LHCN-M2 (cell line): Measurements from ENCODE around the gene CCDC148. TPM values are rescaled to one million over a fixed set of nuclear protein-coding genes. Genes with fewer than 3 reads are reported as not detected.
A peak's percentile ranks its signal among the peaks of the same experiment; 100 is the strongest.

Experiments used
- DNase-seq: peaks from one replicate; pipeline ENCODE4 v3.0.0-alpha.2; 2012; ENCODE audit warnings: low read depth
- total RNA-seq: library from RNA; depleted of rRNA; stranded (reverse); fragments of >200 nt; gene quantifications from 2 replicates; pipeline ENCODE4 v1.2.3, GENCODE V29; 2014

The CCDC148 gene
- total RNA-seq, 1 experiment from 2014 or later: 0.29 TPM

DNA sequence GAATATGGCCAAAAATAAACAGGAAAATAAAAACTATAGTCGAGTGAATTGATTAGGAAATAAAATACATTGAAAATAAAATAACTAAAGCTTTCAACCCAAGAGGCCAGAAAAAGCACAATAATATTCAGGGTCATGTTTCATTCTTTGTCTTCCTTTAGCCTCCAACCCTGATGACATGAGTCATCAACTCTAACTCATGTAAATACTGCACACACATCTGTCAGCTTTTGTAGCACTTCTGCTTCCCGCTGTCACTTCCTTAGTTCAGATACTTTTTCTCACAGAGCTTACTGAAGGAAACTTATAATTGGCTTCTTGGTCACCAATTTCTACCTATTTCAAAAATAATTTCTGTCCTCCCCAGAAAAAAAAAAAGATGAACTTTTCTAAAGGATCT, 242.1 kb downstream of the CCDC148 start:
- DNase-seq: peak; percentile 91

DNA sequence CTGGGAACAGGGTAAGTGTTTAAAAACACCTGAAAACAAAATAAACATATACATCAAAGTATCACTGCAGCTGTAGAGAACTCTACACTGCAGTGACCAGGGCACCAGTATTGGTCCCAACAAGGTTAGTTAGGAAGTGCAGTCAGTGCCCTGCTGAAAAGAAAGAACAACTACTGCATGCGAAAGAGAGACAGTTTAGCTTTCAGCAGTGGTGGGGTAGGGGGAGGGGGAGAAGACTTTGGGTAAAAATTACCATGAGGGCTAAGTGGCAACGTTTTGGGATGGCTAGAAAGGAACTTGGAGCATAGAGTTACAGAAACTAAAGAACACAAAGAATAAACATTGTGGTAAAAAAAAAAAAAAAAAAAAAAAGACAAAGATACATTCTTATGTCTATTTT, 242.8 kb downstream of the CCDC148 start:
- DNase-seq: no peak

DNA sequence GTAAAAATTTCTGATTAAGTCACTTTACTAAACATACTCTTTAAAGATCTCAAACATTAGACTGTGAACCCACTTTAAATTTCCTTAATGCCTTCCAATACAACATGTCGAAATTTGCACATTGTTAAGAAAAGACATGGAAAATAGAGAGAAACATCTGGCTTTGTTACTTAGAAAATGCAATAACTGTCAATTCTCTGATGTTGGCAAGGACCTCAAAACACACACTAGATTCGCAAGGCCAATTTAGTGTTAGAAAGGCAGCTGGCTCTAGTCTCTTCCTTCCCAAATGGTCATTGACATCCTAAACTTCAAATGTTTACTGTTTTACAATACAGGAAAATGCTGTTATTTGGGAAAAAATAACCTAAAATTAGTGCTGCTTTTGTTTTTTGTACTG, 244.3 kb downstream of the CCDC148 start:
- no peak for DNase-seq

DNA sequence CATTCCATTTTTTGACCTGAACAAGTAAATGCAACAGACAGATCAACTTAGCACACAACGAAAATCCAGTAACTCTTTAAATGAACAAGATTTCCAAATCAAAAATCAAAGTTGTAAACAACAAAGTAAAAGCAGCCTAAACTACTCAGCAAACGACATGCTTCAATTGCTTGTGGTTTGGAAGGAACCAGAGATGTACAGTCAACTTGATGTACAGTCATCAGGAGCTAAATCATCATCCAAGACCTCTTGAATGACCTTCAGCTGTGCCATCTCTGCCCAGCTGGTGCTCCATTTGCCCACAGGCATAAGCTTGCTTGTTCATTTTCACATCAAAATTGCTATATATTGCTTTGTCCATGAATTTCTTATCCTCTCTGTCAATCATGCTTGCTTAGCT, 245.1 kb downstream of the CCDC148 start:
- peak; percentile 92 for DNase-seq

DNA sequence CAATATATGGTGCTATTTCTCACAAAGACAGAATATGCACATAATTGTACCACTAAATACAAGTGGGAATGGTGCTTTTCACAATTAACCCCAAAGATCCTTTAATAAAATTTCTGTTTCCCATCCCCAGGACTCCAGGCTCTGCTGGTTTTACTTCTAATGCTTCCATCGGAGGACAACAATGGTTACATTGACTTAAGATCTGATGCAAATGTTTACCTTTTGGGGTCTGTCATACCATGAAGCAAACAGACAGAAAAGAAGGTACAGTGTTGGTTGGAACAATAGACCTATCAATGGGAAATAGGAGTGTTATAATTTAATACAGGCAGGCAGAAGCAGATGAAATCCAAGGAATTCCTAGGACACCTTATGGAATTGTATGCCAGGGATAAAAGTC, 249.2 kb downstream of the CCDC148 start:
- DNase-seq: no peak

DNA sequence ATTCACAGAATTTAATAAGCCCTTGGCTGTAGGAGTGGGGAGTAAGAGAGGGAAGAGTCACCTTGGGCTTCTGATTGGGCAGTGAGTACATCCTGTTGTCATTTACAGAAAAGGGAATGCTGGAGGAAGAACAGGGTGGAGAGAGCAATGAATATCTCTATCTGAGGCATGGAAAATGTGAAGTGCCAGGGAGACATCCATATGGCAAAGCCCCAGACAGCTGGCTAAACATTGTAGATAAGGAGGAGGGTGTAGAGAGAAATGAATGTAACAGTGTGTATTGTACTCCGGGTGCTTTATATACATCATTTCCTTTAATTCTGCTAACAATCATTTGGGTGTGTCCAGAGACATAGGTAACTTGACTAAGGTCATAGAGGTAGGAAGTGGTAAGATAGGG, 251.3 kb downstream of the CCDC148 start:
- DNase-seq: peak; percentile 58

DNA sequence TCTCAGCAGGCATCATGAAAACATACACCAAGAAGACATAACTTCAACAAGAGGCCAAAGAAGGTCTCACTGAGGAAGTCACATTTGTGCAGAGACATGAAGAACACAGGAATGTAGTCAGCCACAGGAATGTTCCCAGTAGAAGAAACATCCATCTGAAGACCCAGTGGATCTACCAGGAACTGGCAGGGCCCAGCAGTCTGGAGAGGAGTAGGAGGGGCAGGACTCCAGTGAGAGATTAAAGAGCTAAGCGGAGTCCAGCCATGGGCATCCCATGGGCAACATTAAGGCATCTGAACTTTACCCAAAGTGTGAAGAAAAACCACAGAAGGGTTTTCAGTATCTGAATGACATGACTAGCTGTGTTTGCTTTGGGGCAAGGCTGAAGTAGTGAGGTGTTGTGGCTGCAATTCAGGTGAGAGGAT, 251.8 kb downstream of the CCDC148 start:
- DNase-seq: peak; percentile 87

DNA sequence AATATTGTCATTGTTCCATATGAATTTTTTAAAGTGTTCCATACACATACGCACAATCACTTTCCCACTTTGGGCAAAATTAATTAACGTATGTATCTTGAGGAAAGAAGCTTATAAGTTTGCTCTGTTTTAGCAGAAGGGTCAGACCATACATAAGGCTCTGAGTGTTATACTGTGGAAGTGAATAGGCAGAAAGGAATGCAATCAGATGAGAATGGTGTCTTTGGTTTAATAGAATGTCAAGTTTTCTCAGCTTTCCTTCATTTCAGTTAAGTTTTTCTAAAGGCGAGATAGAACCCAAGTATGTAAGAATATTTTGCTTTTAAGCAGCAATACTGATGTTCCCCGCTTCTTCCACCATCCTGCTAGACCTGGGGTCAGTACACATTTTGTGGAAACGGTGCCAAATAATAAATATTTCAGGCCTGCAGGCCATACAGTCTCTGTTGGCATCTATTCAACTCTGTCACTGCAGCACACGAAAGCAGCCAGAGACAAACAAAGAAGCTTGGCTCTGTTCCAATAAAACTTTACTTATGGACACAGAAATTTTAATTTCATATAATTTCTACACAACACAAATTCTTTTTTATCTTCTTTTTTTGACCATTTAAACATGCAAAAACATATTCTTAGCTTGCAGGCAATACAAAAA, 254.3 kb downstream of the CCDC148 start:
- peak; percentile 46 for DNase-seq

DNA sequence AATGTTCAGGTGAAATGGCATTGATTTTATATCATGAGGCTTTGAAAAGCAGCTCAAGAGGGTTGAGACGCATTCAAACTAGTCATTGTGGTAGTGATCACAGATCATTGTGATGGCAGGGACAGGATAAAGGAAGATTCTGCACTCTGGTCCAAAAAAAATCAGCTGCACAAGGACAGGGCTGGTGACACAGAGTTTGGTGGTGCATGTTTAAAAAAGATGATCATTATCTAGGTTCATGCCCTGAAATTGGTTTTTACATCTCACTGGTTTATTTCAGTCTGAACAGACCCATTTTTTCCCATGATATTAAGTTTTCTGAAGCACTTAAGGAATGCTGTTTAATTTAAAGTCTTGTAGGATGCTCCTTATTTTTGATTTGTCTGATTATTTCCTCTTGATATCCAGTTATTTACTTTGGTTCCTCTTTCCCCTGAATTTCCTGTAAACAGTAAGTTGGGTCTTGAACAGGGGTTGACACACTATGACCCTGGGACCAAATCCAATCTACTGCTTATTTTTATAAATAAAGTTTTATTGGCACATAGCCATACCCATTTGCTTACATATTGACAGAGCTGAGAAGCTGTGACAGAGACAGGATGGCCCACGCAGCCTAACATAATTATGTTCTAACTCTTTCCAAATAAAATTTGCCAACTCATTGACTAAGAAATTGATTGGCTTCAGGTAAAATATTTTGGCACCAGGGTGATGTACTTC, 256.5 kb downstream of the CCDC148 start:
- no peak for DNase-seq

DNA sequence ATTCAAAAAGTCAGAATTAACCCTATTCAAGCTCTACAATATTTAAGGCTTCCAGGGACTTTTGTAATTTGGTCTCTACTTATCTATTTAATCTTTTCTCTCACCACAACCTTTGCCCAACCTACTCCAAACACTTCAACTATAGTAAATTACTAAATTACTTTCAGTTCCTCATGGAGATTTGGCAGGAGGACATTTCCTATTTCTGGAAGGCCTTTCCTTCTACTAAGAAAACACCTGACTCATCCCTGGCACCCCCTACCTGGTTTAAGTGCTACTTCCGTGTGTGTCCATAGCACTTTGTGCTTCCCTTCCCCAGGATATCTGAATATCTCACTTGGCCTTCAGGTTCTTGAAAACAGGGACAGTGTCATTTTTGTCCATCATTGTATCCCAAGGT, 258.6 kb downstream of the CCDC148 start:
- DNase-seq: no peak

DNA sequence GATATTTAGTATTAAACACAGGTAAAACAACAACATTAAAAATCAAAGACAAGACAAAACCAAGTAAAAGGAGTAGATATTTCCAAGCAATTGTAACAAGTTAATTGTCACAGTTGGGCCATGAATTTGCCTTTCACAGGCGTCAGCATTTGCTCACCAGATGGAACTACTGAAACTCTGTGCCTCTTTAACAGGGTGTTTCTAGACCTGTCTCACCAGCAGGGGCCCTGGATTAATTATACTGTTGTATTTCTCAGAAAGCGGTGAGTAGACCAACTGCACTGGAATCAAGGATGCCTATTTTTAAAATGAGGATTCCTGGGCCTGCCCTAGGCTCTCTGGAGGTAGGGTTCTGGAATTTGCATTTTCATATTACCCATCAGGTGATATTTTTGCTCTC, 262.3 kb downstream of the CCDC148 start:
- no peak for DNase-seq

DNA sequence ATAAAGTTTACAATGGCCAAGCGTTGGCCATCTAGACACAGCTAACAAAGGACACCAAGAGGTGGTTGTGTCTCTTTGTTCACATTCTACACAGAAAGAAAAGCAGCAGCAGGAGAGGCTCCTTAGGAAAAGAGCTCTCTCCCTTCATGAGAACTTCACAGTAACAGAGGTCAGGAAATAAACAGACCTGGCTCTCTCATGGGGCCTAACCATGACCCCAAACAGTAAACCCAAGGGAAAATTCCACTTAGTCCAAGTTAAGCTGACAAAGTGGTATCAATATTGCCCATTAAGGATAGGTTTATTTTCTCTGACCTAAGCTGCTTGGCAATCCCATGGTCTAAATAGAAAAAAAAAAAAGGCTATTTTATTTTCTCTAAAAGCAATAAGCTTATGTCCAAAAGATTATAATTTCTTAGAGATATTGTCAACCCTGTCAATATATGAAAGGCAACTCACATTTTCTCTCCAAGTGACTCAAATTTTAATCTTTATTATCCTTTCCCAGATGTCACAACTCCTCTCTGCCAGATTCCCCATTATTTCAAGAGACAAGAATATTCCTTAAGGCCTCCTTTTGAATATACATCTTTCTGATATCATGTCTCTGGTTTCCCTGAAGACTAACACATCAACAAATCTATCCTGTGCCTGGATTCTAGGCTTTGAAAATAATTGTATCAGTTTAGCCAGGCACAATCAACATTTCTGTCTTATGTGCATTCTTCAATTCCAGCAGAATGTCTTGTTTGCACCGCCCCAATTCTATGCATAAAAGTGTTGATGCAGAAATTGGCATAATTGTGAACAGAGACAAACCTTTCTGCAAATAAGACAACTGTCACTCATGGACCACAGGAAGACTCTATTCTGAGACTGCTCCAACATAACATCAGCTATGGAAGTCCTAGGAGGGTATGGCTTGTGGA, 263.8 kb downstream of the CCDC148 start:
- no peak for DNase-seq

DNA sequence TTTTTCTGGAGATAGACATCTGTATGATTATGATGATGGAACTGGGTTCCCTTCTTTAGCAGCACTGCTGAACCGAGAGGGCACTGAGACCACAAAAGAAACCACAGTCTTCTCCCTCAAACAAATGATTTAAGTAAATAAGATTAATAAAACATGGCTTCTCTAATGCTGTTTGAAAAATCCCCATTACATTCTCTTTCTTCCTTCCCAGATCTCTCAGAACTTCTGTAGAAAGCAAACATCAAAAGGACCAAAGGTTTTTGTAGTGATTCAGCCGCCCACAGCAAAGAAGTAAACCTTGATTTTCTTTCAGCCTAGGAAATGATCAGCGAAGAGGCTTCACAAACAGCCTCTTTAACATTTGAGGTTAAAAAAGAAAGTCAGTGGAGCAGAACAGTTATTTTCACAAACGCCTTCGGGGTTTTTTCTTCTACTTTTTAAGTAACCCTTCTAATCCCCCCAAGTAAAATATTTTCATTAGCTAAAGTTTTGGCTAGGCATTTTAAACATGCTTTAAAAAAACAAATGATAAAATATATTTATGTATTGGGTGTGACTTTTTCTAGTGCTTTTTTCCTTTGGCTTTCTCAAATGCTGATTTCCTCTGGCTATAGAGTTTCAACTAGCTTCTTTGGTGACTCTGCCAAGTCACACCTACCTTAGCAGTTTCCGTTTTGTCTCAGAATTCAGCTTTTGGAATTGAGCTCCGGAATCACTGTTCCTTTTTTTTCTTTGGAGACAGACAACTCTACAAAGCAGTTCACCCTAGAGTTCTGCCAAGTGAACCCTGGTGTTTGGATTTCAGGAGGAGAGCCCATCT, 265.3 kb downstream of the CCDC148 start:
- no peak for DNase-seq

DNA sequence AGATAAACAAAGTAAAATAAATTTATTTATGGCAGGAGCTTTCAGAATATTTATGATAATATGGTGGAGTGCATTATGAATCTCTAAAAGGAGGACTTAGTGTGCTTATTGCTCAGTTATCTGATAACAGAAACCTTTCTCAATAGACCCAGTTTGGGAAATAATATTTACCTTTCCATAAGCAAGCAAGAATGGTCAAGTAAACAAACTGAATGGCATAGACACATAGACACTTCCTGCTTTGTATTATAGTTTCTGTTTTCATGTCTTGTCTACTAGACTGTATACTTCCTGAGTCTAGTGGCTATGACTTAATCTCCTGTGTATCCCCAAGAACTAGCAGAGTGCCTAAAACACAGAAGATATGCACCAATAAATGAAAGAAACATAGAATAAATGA, 267.0 kb downstream of the CCDC148 start:
- DNase-seq: no peak

DNA sequence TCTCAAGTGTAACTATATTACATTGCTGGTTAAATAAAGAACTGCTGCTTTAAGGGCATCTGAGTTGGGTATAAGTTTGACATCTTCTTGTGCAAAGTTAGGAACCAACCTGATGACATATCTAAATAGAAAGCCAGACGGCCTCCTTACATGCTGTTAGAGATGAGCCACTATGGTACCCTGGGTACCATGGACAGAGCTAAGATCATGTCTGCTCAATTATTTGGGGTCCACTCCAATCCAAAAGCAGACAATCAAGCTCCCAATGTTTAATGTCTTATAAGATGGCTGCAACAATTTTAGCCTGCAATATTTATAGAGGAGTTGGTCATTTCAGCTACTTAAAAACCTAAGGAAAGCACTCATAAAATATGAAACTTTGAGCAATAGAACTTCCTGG, 268.6 kb downstream of the CCDC148 start:
- DNase-seq: no peak

DNA sequence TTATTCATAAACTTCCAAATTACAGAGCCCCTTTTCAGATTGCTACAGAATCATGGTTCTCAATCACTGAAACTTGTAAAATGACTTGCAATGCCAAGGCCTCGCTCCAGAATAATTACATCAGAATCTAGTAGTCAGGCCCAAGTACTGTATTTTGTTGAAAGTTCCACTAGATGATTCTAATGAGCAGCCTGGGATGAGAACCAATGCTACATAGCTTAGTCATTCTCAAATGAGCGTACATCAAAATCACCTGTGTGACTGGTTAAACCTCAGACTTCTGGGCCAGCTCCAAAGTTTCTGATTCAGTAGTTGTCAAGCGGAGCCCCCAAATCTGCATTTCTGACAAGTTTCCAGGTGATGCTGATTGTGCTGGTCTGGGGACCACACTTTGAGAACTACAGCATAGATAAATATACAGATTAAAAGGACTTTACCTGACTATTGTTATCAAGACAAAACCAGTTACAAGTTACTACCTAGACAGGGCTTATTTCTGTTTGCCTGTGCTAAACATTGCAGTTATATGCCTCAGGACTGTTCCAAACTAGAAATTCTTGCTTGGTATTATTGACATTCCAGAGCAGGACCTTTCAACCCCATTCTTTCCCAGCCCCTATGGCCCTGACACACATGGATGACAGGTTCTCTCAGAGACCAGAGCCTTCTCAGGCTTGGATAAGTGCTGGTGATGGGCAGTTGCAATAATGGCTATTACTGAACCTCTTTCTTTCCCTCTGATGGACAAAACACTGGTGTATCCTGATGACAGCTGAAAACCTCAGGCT, 271.8 kb downstream of the CCDC148 start:
- no peak for DNase-seq

DNA sequence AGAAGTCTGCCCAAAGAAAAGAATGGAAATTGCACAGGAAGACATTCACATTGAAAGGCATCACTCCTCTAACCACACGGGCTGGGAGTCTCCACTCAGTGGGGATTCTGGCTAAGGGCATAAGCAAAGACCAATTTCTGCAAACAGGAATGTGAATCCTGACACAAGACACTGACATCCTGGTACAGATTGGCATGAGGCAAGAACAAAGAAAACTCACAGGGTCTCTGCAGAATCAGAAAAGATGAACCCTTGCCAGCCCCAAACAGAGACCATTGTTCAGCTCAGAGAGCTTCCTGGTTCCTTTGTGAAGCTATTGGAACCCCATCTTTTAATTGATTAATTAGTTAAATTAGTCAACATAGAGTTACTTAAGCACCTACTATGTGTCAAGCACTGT, 272.6 kb downstream of the CCDC148 start:
- DNase-seq: no peak

DNA sequence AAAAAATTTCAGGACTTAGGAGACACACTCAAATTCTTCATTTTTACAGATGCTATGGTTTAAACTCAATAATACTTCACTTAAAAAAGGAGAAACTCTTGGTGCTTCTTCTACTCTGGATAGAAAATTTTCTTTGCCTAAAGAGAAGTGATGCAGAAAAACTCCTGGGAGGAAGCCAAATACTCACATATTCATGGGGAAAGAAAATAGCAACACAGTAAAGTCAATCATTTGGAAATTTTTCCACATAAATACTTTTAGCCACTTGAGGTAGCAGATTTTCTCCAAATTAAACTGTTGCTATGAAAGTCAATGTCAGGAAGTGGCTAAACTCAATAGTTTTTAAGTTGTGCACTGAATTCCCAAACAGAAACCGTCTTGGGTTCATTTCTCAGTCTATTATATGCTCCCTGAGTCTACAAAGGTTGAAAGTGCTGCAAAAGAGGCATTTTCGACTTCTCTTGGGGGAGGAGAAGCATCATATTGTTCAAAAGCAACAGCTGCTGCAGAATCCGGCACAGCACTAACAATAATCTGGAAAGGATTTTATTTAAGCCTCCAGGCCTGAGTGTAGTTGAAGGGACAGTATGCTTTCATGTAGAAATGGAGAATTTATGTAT, 273.8 kb downstream of the CCDC148 start:
- DNase-seq: no peak

DNA sequence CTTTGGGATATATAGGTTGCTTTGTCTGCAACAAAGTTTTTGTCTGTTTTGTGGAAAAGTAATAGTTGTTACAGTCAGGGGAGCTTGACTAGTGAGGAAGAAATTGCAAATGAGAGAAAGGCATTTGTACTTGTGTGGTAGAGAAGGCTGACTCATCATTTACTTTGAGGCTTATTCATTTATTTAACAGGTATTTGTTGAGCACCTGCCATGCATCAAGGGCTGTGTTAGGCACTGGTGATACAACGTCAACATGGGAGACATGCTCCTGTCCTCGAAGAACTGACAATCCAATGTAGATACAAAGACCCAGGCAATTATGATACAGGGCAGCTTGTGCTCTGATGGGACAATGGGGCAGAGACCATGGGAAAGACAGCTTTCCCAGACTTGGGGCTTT, 275.4 kb downstream of the CCDC148 start:
- DNase-seq: no peak

DNA sequence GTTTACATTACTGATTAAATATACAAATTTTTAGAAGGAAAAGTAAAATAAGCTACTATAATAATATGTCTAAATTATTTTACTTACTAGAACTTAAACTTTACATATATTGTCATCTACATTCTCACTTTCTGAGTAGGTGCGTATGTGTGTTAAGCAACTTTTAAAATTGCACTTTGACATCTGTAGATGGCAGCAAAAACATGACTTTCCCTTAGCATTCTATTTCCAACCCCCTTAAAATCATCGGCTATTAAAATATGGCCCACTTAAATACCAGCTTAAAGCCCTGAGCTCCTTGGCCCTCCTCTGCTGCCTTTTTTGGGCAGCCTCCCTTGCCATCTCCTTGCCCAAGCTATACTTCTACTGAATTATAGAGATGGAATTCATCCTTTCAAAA, 276.9 kb downstream of the CCDC148 start:
- peak; percentile 30 for DNase-seq
